Osteocyte (in vitro differentiated cells): ENCODE results near the gene ANAPC13. TPM values are rescaled to one million over a fixed set of nuclear protein-coding genes. Genes with fewer than 3 reads are reported as not detected.

ENCODE experiments used
- DNase-seq: peaks from one replicate; pipeline ENCODE4 v3.0.0; 2021; ENCODE audit warnings: mixed read lengths; ENCODE audit not compliant: unreplicated experiment; ENCODE audit errors: extremely low spot score
- H3K27ac Mint-ChIP-seq: one replicate; pipeline ENCODE4 v1.8.0; 2021; ENCODE audit warnings: mild to moderate bottlenecking, mixed read lengths; ENCODE audit not compliant: unreplicated experiment
- H3K27me3 Mint-ChIP-seq: one replicate; pipeline ENCODE4 v1.8.0; 2021; ENCODE audit warnings: mixed read lengths; ENCODE audit not compliant: unreplicated experiment
- H3K36me3 Mint-ChIP-seq: one replicate; pipeline ENCODE4 v1.8.0; 2021; ENCODE audit warnings: mixed read lengths; ENCODE audit not compliant: unreplicated experiment
- H3K4me1 Mint-ChIP-seq: one replicate; pipeline ENCODE4 v1.8.0; 2021; ENCODE audit warnings: mixed read lengths; ENCODE audit not compliant: unreplicated experiment
- H3K4me3 Mint-ChIP-seq: one replicate; pipeline ENCODE4 v1.8.0; 2021; ENCODE audit warnings: mild to moderate bottlenecking, moderate library complexity, mixed read lengths; ENCODE audit not compliant: unreplicated experiment
- H3K9me3 Mint-ChIP-seq: one replicate; pipeline ENCODE4 v1.8.0; 2021; ENCODE audit warnings: mixed read lengths; ENCODE audit not compliant: unreplicated experiment
- total RNA-seq: library from RNA; stranded (reverse); gene quantifications from 2 replicates; pipeline ENCODE4 v1.2.1, GENCODE V29; 2021
- TF ChIP-seq, protein P1 (sequence below): fragments of 200-600 bp; sonication (generic); IDR thresholded peaks from 2 replicates; pipeline ENCODE4 v1.5.0; 2021; ENCODE audit warnings: antibody characterized with exemption, mild to moderate bottlenecking, moderate library complexity

ANAPC13 gene
- total RNA-seq, 1 donor from 2014 or later, result 89.4 TPM

DNA sequence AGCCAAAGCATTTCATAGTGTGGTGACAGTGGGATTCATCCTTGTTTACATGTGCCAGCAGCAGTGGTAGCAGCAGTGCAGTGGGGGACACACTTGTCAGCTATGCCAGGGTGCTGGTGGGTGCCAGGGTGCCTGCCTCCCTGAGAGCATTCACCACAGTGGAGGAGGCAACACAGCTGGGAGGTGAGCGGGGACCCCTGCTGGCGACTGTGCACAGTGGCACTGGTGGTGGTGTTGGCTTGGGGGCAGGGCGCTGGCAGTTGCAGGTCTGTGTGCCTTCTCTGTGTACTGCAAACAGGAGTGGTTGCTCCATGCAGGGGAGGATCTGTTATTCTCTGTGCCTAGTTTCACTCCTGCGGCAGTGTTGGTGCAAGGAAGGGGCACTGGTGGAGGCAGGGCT is 41.3 kb upstream of the ANAPC13 start:
- TF ChIP-seq, protein P1, sequence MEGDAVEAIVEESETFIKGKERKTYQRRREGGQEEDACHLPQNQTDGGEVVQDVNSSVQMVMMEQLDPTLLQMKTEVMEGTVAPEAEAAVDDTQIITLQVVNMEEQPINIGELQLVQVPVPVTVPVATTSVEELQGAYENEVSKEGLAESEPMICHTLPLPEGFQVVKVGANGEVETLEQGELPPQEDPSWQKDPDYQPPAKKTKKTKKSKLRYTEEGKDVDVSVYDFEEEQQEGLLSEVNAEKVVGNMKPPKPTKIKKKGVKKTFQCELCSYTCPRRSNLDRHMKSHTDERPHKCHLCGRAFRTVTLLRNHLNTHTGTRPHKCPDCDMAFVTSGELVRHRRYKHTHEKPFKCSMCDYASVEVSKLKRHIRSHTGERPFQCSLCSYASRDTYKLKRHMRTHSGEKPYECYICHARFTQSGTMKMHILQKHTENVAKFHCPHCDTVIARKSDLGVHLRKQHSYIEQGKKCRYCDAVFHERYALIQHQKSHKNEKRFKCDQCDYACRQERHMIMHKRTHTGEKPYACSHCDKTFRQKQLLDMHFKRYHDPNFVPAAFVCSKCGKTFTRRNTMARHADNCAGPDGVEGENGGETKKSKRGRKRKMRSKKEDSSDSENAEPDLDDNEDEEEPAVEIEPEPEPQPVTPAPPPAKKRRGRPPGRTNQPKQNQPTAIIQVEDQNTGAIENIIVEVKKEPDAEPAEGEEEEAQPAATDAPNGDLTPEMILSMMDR, result peak; percentile 17
- no peak overlapping the region for H3K4me3 Mint-ChIP-seq

DNA sequence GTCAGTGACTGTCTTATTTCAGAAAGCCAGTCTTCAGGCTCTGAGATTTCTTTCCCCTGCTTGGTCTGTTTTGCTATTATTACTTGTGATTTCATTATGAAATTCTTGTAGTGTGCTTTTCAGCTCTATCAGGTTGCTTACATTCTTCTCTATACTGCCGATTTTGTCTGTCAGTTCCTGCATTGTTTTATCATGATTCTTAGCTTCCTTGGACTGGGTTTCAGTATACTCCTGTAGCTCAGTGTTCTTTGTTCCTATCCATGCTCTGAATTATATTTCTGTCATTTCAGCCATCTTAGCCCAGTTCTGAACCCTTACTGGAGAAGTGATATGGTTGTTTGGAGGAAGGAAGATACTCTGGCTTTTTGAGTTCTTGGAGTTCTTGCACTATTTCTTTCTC is 40.5 kb upstream of the ANAPC13 start:
- Mint-ChIP-seq H3K4me3 (no peak overlapping the region), H3K27me3 (no peaks in the 10 kb centered on the region), H3K9me3 (peaks cover 37% of the 10 kb centered on the region), H3K36me3 (peaks cover 39% of the 10 kb centered on the region), H3K27ac (no peak overlapping the region), H3K4me1 (peaks cover 8% of the 10 kb centered on the region)
- TF ChIP-seq, protein P1, result no peak
- no peak for DNase-seq

More for the DNA sequence above, 41.3 kb upstream of the ANAPC13 start:
- Mint-ChIP-seq H3K9me3 (peaks cover 37% of the 10 kb centered on the region), H3K36me3 (peaks cover 37% of the 10 kb centered on the region), H3K4me1 (peaks cover 1% of the 10 kb centered on the region), H3K27ac (no peak overlapping the region), H3K27me3 (no peaks in the 10 kb centered on the region)
- no peak for DNase-seq

DNA sequence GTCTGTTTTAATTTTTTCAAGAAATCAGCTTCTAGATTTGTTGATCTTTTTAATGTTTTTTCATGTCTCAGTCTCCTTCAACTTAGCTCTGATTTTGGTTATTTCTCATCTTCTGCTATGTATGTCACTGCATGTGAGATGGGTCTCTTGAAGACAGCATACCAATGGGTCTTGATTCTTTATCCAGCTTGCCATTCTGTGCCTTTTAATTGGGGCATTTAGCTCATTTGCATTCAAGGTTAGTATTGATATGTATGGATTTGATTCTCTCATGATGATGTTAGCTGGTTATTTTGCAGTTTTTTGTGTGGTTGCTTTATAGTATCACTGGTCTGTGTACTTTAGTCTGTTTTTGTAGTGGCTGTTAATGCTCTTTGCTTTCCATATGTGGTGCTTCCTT is 39.5 kb upstream of the ANAPC13 start:
- Mint-ChIP-seq H3K4me1 (peaks cover 14% of the 10 kb centered on the region), H3K27ac (no peak overlapping the region), H3K9me3 (peaks cover 37% of the 10 kb centered on the region), H3K4me3 (no peak overlapping the region), H3K36me3 (peaks cover 39% of the 10 kb centered on the region), H3K27me3 (no peaks in the 10 kb centered on the region)
- no peak for DNase-seq
- TF ChIP-seq, protein P1, result no peak

DNA sequence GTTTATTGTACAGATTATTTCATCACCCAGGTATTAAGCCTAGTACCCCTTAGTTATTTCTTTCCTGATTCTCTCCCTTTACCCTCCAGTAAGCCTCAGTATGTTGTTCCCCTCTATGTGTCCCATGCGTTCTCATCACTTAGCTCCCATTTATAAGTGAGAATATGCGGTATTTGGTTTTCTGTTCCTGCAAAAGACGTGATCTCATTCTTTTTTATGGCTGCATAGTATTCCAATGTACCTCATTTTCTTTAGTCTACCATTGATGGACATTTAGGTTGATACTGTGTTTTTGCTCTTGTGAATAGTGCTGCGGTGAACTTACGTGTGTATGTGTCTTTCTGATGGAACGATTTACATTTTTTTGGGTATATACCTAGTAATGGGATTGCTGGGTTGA is 36.8 kb upstream of the ANAPC13 start:
- H3K36me3 Mint-ChIP-seq, result peaks cover 40% of the 10 kb centered on the region
- H3K4me3 Mint-ChIP-seq, result no peak overlapping the region
- TF ChIP-seq, protein P1, result no peak
- no peaks in the 10 kb centered on the region for H3K27me3 Mint-ChIP-seq
- H3K4me1 Mint-ChIP-seq, result peaks cover 25% of the 10 kb centered on the region
- peaks cover 40% of the 10 kb centered on the region for H3K9me3 Mint-ChIP-seq
- no peak for DNase-seq
- no peak overlapping the region for H3K27ac Mint-ChIP-seq

DNA sequence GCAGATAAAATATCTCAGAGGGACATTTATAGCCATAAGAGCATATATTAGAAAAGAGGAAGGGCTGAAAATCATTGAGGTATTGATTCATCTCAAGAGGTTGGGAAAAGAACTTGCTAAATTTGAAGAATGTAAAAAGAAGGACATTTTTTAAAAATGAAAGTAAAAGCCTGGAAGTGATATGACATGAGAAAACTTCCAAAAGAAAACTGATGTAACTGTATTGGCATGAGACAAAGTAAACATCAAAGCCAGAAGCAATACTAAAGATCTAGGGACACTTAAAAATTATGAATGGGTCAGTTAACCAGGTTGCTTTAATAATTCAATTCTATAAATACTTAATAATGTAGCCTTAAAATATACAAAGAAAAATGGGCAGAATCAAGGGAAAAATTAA is 32.0 kb upstream of the ANAPC13 start:
- H3K36me3 Mint-ChIP-seq, result peaks cover 10% of the 10 kb centered on the region
- DNase-seq, result no peak
- peaks cover 4% of the 10 kb centered on the region for H3K9me3 Mint-ChIP-seq
- TF ChIP-seq, protein P1, result no peak
- no peaks in the 10 kb centered on the region for H3K27me3 Mint-ChIP-seq
- peak overlapping the region; percentile 59 for H3K4me3 Mint-ChIP-seq
- peaks cover 44% of the 10 kb centered on the region for H3K4me1 Mint-ChIP-seq
- peak overlapping the region; percentile 96 for H3K27ac Mint-ChIP-seq
